Uterus (tissue), 4 donors: ENCODE data around the gene ADAMTSL2. TPM values are rescaled to one million over a fixed set of nuclear protein-coding genes. Genes with fewer than 3 reads are reported as not detected.

Source experiments
- DNase-seq, 2 donors: peaks; one replicate each; pipeline ENCODE4 v3.0.0-alpha.2; 2019 to 2020
- H3K27ac ChIP-seq, 2 donors: fragments of 200-600 bp; sonication (generic); 1 replicate in 1 of 2; 2 replicates in 1 of 2; pipeline ENCODE4 v1.5.1; 2016 to 2018
- H3K27me3 ChIP-seq, 2 donors: fragments of 200-600 bp; sonication (generic); one replicate each; pipeline ENCODE4 v1.5.1; 2018 to 2019; ENCODE audit warnings: control low read depth in 1 of 2
- H3K36me3 ChIP-seq, 2 donors: fragments of 200-600 bp; sonication (generic); one replicate each; pipeline ENCODE4 v1.5.1; 2019; ENCODE audit warnings: control low read depth in 1 of 2
- H3K4me1 ChIP-seq, 2 donors: fragments of 200-600 bp; sonication (generic); one replicate each; pipeline ENCODE4 v1.5.1; 2018 to 2019; ENCODE audit warnings: control low read depth in 1 of 2
- H3K4me3 ChIP-seq, 2 donors: fragments of 200-600 bp; sonication (generic); 1 replicate in 1 of 2; 2 replicates in 1 of 2; pipeline ENCODE4 v1.5.1; 2018 to 2019; ENCODE audit warnings: mild to moderate bottlenecking in 1 of 2
- H3K9me3 ChIP-seq, 2 donors: fragments of 200-600 bp; sonication (generic); one replicate each; pipeline ENCODE4 v1.5.1; 2019; ENCODE audit warnings: control low read depth in 1 of 2
- CTCF ChIP-seq, 4 experiments: fragments of 200-600 bp in 2 of 4; fragments of 450-650 bp in 2 of 4; sonication (generic) in 2 of 4; IDR thresholded peaks; one replicate each; pipeline ENCODE4 v1.5.1; 2016 to 2019; ENCODE audit warnings: antibody characterized with exemption in 4 of 4, mild to moderate bottlenecking in 2 of 4, moderate library complexity in 1 of 4
- POLR2A ChIP-seq, 2 donors: fragments of 450-650 bp; IDR thresholded peaks; one replicate each; pipeline ENCODE4 v1.6.1; 2016; ENCODE audit warnings: antibody characterized with exemption in 2 of 2, mild to moderate bottlenecking in 1 of 2, moderate library complexity in 1 of 2
- intact Hi-C: fragments of 100-400 bp; cut with DNase I; formaldehyde crosslinking; loops from one replicate; pipeline ENCODE4 v1.15.1; 2023; ENCODE audit warnings: low total_unique reads
- total RNA-seq, 4 donors: library from RNA; depleted of rRNA in 3 of 4; stranded (reverse); fragments of >200 nt in 3 of 4; gene quantifications; one replicate each; pipeline versions ENCODE4 v1.1.0 to v1.2.4, GENCODE V29; 2014 to 2023
- donor health status: DM: yes; HTN: yes; CAD: no.

ADAMTSL2 gene
- total RNA-seq, 4 donors from 2014 or later, result 0.26 to 3.0 (median 2.4) TPM; not detected in 1

GRCh38 chr9:133618726-133619125, 84.2 kb downstream of the ADAMTSL2 start:
- TF ChIP-seq CTCF (IDR thresholded peaks at IDR 0.05), result no peak
- no peak for TF ChIP-seq POLR2A (IDR thresholded peaks at IDR 0.05)
- intact Hi-C loops, result no loop called here
- no peaks in the 10 kb centered on the region for H3K27me3 ChIP-seq

GRCh38 chr9:133619791-133620190, 85.3 kb downstream of the ADAMTSL2 start:
- Histone ChIP-seq H3K4me1 (no peaks in the 10 kb centered on the region), H3K4me3 (no peak overlapping the region), H3K36me3 (no peaks in the 10 kb centered on the region), H3K27me3 (no peaks in the 10 kb centered on the region), H3K27ac (no peak overlapping the region), H3K9me3 (no peaks in the 10 kb centered on the region)
- DNase-seq, result no peak
- intact Hi-C loops, result no loop called here
- no peak for TF ChIP-seq CTCF (IDR thresholded peaks at IDR 0.05)
- TF ChIP-seq POLR2A (IDR thresholded peaks at IDR 0.05), result no peak

More at GRCh38 chr9:133618726-133619125, 84.2 kb downstream of the ADAMTSL2 start:
- DNase-seq, result no peak
- H3K4me3 ChIP-seq, result no peak overlapping the region
- no peaks in the 10 kb centered on the region for H3K9me3 ChIP-seq
- H3K4me1 ChIP-seq, result no peaks in the 10 kb centered on the region
- H3K27ac ChIP-seq, result no peak overlapping the region
- H3K36me3 ChIP-seq, result no peaks in the 10 kb centered on the region

GRCh38 chr9:133621725-133622267, 87.3 kb downstream of the ADAMTSL2 start:
- H3K27me3 ChIP-seq, result no peaks in the 10 kb centered on the region
- DNase-seq, result no peak
- no peak for TF ChIP-seq CTCF (IDR thresholded peaks at IDR 0.05)
- TF ChIP-seq POLR2A (IDR thresholded peaks at IDR 0.05), result no peak
- H3K4me1 ChIP-seq, result no peaks in the 10 kb centered on the region
- intact Hi-C loops, result no loop called here
- H3K4me3 ChIP-seq, result no peak overlapping the region
- H3K9me3 ChIP-seq, result no peaks in the 10 kb centered on the region
- no peaks in the 10 kb centered on the region for H3K36me3 ChIP-seq
- H3K27ac ChIP-seq, result no peak overlapping the region

- Histone ChIP-seq H3K4me1 (no peaks in the 10 kb centered on the region), H3K36me3 (no peaks in the 10 kb centered on the region), H3K27me3 (no peaks in the 10 kb centered on the region), H3K4me3 (no peak overlapping the region), H3K27ac (no peak overlapping the region), H3K9me3 (no peaks in the 10 kb centered on the region)
- no peak for DNase-seq
- TF ChIP-seq CTCF (IDR thresholded peaks at IDR 0.05) (no peak), POLR2A (IDR thresholded peaks at IDR 0.05) (no peak)
- intact Hi-C loops, result no loop called here
Observed at GRCh38 chr9:133622555-133622954, 88.1 kb downstream of the ADAMTSL2 start.

Other genes with a start within 250 kb of the ADAMTSL2 start
- gene SURF6, start 198.5 kb upstream of the ADAMTSL2 start, total RNA-seq, result 10 to 100 TPM in 3 of 4 donors, 1 to 10 TPM in 1; 2.9 to 19.3 (median 17.2) TPM
- 10 to 100 TPM in 3 of 4 donors, 1 to 10 TPM in 1; 10.0 to 41.0 (median 30.9) TPM for gene MED22, start 186.6 kb upstream of the ADAMTSL2 start, total RNA-seq
- gene RPL7A, start 186.5 kb upstream of the ADAMTSL2 start, total RNA-seq, result 1,000 to 10,000 TPM; 1,745 to 3,005 (median 2,502) TPM
- 10 to 100 TPM; 13.0 to 34.7 (median 24.4) TPM for gene SURF1, start 178.2 kb upstream of the ADAMTSL2 start, total RNA-seq
- 10 to 100 TPM in 1 of 4 donors, 1 to 10 TPM in 1, under 1 TPM in 1, not detected in 1; 0.51 to 15.3 (median 5.9) TPM for gene SURF2, start 178.2 kb upstream of the ADAMTSL2 start, total RNA-seq
- 100 to 1,000 TPM in 2 of 4 donors, 10 to 100 TPM in 2; 74.7 to 262 (median 108) TPM for gene SURF4, start 158.6 kb upstream of the ADAMTSL2 start, total RNA-seq
- 1 to 10 TPM in 2 of 4 donors, under 1 TPM in 1, not detected in 1; 0.88 to 1.7 (median 1.5) TPM for gene STKLD1, start 158.3 kb upstream of the ADAMTSL2 start, total RNA-seq
- 10 to 100 TPM in 3 of 4 donors, 1 to 10 TPM in 1; 6.4 to 25.0 (median 20.2) TPM for gene REXO4, start 116.7 kb upstream of the ADAMTSL2 start, total RNA-seq
- 1 to 10 TPM in 3 of 4 donors, not detected in 1; 1.8 to 4.9 (median 3.8) TPM for gene ADAMTS13, start 112.3 kb upstream of the ADAMTSL2 start, total RNA-seq
- 10 to 100 TPM in 1 of 4 donors, 1 to 10 TPM in 3; 2.3 to 21.6 (median 5.2) TPM for gene CACFD1, start 74.7 kb upstream of the ADAMTSL2 start, total RNA-seq
- gene SLC2A6, start 55.6 kb upstream of the ADAMTSL2 start, total RNA-seq, result 10 to 100 TPM in 1 of 4 donors, 1 to 10 TPM in 1, under 1 TPM in 2; 0.26 to 11.5 (median 2.1) TPM
- not detected for gene MYMK, start 9.7 kb upstream of the ADAMTSL2 start, total RNA-seq
- gene FAM163B, start 74.7 kb downstream of the ADAMTSL2 start, total RNA-seq, result not detected
- gene DBH, start 101.7 kb downstream of the ADAMTSL2 start, total RNA-seq, result 1 to 10 TPM in 1 of 4 donors, not detected in 3; 1.3 TPM
- gene SARDH, start 203.6 kb downstream of the ADAMTSL2 start, total RNA-seq, result 10 to 100 TPM in 1 of 4 donors, 1 to 10 TPM in 1, not detected in 2; 2.7 to 14.1 TPM